ENCODE data around the gene XRRA1.

The XRRA1 gene

DNA sequence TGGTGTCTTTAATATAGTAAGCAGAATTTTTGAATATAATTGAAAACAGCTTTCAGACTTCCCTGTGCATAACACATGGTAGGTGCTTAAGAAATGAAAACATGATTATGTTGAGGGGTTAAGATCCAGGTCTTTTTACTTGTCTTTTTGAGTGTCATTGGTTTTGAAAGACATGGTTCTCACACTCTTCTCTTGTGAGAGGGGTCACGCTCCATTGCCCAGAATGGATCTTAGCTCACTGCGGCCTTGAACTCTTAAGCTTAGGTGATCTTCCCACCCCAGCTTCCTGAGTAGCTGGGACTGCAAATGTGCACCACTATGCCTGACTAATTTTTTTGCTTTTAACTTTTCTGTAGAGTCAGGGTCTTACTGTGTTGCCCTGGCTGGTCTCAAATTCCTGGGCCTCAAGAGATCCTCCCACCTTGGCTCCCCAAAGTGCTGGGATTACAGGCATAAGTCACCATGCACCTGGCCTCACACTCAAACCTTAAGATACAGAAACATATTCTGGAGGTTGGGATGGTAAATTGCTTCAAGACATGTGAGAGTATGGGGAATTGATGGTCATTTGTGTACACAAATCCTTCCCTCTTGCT, 1.6 kb upstream of the XRRA1 start:
- Histone ChIP-seq H3K79me2 (ENCODE audit: insufficient read depth, low read length) (peaks cover 82% of the 10 kb centered on the region), H4K20me1 (ENCODE audit: insufficient read depth, low read length) (peaks cover 27% of the 10 kb centered on the region), H2AFZ (ENCODE audit: low read depth, low read length) (no peak overlapping the region), H3K36me3 (ENCODE audit: insufficient read depth, low read length) (peaks cover 26% of the 10 kb centered on the region), H3K4me1 (ENCODE audit: insufficient read depth, low read length) (peaks cover 41% of the 10 kb centered on the region), H3K9me3 (ENCODE audit: insufficient read depth, low read length, severe bottlenecking) (no peaks in the 10 kb centered on the region), H3K9ac (ENCODE audit: low read depth, low read length) (peak overlapping the region; percentile 92), H3K27me3 (ENCODE audit: insufficient read depth, low read length, poor library complexity) (no peaks in the 10 kb centered on the region), H3K4me2 (ENCODE audit: insufficient read depth, low read length) (peak overlapping the region; percentile 84), H3K27ac (ENCODE audit: low read length) (peak overlapping the region; percentile 92), H3K4me3 (ENCODE audit: low read depth in 1 of 2, low read length in 2 of 2) (peak overlapping the region; percentile 89 to 97; a peak in 3 of 4 replicates)
- TF ChIP-seq, protein P1, sequence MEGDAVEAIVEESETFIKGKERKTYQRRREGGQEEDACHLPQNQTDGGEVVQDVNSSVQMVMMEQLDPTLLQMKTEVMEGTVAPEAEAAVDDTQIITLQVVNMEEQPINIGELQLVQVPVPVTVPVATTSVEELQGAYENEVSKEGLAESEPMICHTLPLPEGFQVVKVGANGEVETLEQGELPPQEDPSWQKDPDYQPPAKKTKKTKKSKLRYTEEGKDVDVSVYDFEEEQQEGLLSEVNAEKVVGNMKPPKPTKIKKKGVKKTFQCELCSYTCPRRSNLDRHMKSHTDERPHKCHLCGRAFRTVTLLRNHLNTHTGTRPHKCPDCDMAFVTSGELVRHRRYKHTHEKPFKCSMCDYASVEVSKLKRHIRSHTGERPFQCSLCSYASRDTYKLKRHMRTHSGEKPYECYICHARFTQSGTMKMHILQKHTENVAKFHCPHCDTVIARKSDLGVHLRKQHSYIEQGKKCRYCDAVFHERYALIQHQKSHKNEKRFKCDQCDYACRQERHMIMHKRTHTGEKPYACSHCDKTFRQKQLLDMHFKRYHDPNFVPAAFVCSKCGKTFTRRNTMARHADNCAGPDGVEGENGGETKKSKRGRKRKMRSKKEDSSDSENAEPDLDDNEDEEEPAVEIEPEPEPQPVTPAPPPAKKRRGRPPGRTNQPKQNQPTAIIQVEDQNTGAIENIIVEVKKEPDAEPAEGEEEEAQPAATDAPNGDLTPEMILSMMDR (IDR thresholded peaks at IDR 0.05; ENCODE audit: borderline replicate concordance, extremely low read depth, low read length, poor library complexity, severe bottlenecking): no peak
- TF ChIP-seq EZH2 (IDR thresholded peaks at IDR 0.05; ENCODE audit: borderline replicate concordance, low read depth, low read length, severe bottlenecking): no peak
- no peak for ATAC-seq (ENCODE audit: insufficient read depth, low read depth)
- DNase-seq: no peak

DNA sequence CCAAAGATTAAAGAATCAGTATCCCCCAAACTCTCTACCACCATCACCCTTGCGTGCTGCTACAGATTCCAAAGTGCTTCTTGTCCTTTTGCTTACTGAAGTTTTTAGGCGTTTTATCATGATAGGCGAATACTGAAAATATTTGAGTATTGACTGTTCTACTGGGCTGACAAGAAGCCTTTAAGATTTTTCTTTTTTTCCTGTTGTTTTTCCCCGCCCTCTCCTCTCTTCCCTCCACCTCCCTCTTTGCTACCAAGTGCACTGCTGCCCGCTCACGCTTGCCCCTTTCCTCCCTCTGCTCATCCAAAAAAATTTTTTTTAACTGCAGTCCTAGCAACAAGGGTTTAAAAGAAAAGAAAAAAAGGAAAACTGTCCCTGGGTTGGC, 854 bp upstream of the XRRA1 start:
- Histone ChIP-seq H3K79me2 (ENCODE audit: insufficient read depth, low read length) (peaks cover 75% of the 10 kb centered on the region), H3K9ac (ENCODE audit: low read depth, low read length) (peak overlapping the region; percentile 92), H3K27ac (ENCODE audit: low read length) (peak overlapping the region; percentile 92), H3K36me3 (ENCODE audit: insufficient read depth, low read length) (peaks cover 27% of the 10 kb centered on the region), H3K4me1 (ENCODE audit: insufficient read depth, low read length) (peaks cover 41% of the 10 kb centered on the region), H4K20me1 (ENCODE audit: insufficient read depth, low read length) (peaks cover 22% of the 10 kb centered on the region), H2AFZ (ENCODE audit: low read depth, low read length) (peak overlapping the region; percentile 81), H3K4me2 (ENCODE audit: insufficient read depth, low read length) (peak overlapping the region; percentile 84), H3K9me3 (ENCODE audit: insufficient read depth, low read length, severe bottlenecking) (no peaks in the 10 kb centered on the region), H3K4me3 (ENCODE audit: low read depth in 1 of 2, low read length in 2 of 2) (peak overlapping the region; percentile 89 to 97), H3K27me3 (ENCODE audit: insufficient read depth, low read length, poor library complexity) (no peaks in the 10 kb centered on the region)
- TF ChIP-seq EZH2 (IDR thresholded peaks at IDR 0.05; ENCODE audit: borderline replicate concordance, low read depth, low read length, severe bottlenecking): no peak
- TF ChIP-seq, protein P1 (IDR thresholded peaks at IDR 0.05; ENCODE audit: borderline replicate concordance, extremely low read depth, low read length, poor library complexity, severe bottlenecking): no peak
- no peak for ATAC-seq (ENCODE audit: insufficient read depth, low read depth)
- no peak for DNase-seq

DNA sequence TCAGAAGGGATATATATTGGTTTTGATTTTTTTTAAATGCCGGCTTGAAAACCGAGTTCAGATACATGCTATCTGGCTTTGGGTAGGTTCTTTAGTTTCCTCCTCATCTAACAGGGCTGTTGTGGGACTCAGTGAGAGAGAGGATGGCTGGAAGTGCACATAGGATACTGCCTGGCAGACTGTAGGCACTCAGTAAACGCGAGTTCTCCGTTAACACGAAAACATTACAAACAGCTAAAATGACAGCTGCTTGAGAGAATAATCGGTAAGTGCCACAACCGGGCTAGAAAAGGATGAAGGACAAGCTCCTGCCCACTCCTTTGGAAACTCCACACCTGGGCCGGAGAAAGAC, 369 bp downstream of the XRRA1 start:
- H3K79me2 ChIP-seq (ENCODE audit: insufficient read depth, low read length): peaks cover 63% of the 10 kb centered on the region
- peak overlapping the region; percentile 89 to 97 for H3K4me3 ChIP-seq (ENCODE audit: low read depth in 1 of 2, low read length in 2 of 2)
- no peak for DNase-seq
- peaks cover 16% of the 10 kb centered on the region for H4K20me1 ChIP-seq (ENCODE audit: insufficient read depth, low read length)
- ATAC-seq (ENCODE audit: insufficient read depth, low read depth): peak; percentile 39
- peaks cover 33% of the 10 kb centered on the region for H3K36me3 ChIP-seq (ENCODE audit: insufficient read depth, low read length)
- no peaks in the 10 kb centered on the region for H3K27me3 ChIP-seq (ENCODE audit: insufficient read depth, low read length, poor library complexity)
- peak overlapping the region; percentile 92 for H3K9ac ChIP-seq (ENCODE audit: low read depth, low read length)
- TF ChIP-seq EZH2 (IDR thresholded peaks at IDR 0.05; ENCODE audit: borderline replicate concordance, low read depth, low read length, severe bottlenecking): no peak
- TF ChIP-seq, protein P1 (IDR thresholded peaks at IDR 0.05; ENCODE audit: borderline replicate concordance, extremely low read depth, low read length, poor library complexity, severe bottlenecking): no peak
- peak overlapping the region; percentile 93 for H2AFZ ChIP-seq (ENCODE audit: low read depth, low read length)
- H3K4me2 ChIP-seq (ENCODE audit: insufficient read depth, low read length): peak overlapping the region; percentile 84
- no peaks in the 10 kb centered on the region for H3K9me3 ChIP-seq (ENCODE audit: insufficient read depth, low read length, severe bottlenecking)
- H3K4me1 ChIP-seq (ENCODE audit: insufficient read depth, low read length): peaks cover 41% of the 10 kb centered on the region
- peak overlapping the region; percentile 81 for H3K27ac ChIP-seq (ENCODE audit: low read length)
